CD8-positive, alpha-beta memory T cell (primary cell): Measurements from ENCODE around the gene SOX18. TPM values are rescaled to one million over a fixed set of nuclear protein-coding genes. Genes with fewer than 3 reads are reported as not detected.
A peak's percentile ranks its signal among the peaks of the same experiment; 100 is the strongest.

Source experiments
- CTCF ChIA-PET: fragments of 350-600 bp; sonication (Branson Sonifier 250); formaldehyde crosslinking; loops from one replicate; lab custom pipeline; 2021; ENCODE audit warnings: antibody characterized with exemption; lab: Charles Lee
- POLR2A ChIA-PET: fragments of 350-600 bp; sonication (Branson Sonifier 250); formaldehyde crosslinking; loops from one replicate; lab custom pipeline; 2021; ENCODE audit warnings: antibody characterized with exemption; lab: Charles Lee
- DNase-seq, 5 donors: peaks; one replicate each; pipeline versions ENCODE4 v3.0.0 to v3.0.0-alpha.2; 2020 to 2022; ENCODE audit warnings: mixed read lengths in 1 of 5
- H3K27ac ChIP-seq: one replicate; pipeline ENCODE4 v1.7.0; 2013; ENCODE audit warnings: low read depth, mild to moderate bottlenecking, low read length, moderate library complexity
- H3K27me3 ChIP-seq: 2 replicates; pipeline ENCODE4 v1.7.0; 2013; ENCODE audit warnings: low read length, mild to moderate bottlenecking; ENCODE audit not compliant: insufficient read depth, poor library complexity, severe bottlenecking
- H3K36me3 ChIP-seq: 2 replicates; pipeline ENCODE4 v1.7.0; 2013; ENCODE audit warnings: mild to moderate bottlenecking, low read length, moderate library complexity; ENCODE audit not compliant: insufficient read depth
- H3K4me1 ChIP-seq: 2 replicates; pipeline ENCODE4 v1.7.0; 2013; ENCODE audit warnings: mild to moderate bottlenecking, low read length, moderate library complexity; ENCODE audit not compliant: insufficient read depth
- H3K4me3 ChIP-seq: 2 replicates; pipeline ENCODE4 v1.7.0; 2013; ENCODE audit warnings: mild to moderate bottlenecking, low read length
- H3K9me3 ChIP-seq: 2 replicates; pipeline ENCODE4 v1.7.0; 2013; ENCODE audit warnings: mild to moderate bottlenecking, low read length
- H3K27ac Mint-ChIP-seq, 8 donors: one replicate each; pipeline ENCODE4 v1.8.0; 2020 to 2021; ENCODE audit warnings: mixed read lengths in 8 of 8, mild to moderate bottlenecking in 6 of 8, inconsistent platforms in 3 of 8, moderate library complexity in 3 of 8
- H3K27me3 Mint-ChIP-seq, 2 donors: one replicate each; pipeline ENCODE4 v1.8.0; 2020 to 2021; ENCODE audit warnings: mixed read lengths in 2 of 2, mild to moderate bottlenecking in 1 of 2, moderate library complexity in 1 of 2
- H3K36me3 Mint-ChIP-seq, 3 donors: one replicate each; pipeline ENCODE4 v1.8.0; 2020 to 2021; ENCODE audit warnings: mixed read lengths in 3 of 3, inconsistent platforms in 1 of 3, mild to moderate bottlenecking in 1 of 3
- H3K4me1 Mint-ChIP-seq, 3 donors: one replicate each; pipeline ENCODE4 v1.8.0; 2020 to 2021; ENCODE audit warnings: mixed read lengths in 3 of 3, inconsistent platforms in 1 of 3, mild to moderate bottlenecking in 1 of 3
- H3K4me3 Mint-ChIP-seq, 7 donors: one replicate each; pipeline ENCODE4 v1.8.0; 2020 to 2021; ENCODE audit warnings: mixed read lengths in 7 of 7, mild to moderate bottlenecking in 6 of 7, moderate library complexity in 4 of 7, inconsistent platforms in 2 of 7
- H3K9me3 Mint-ChIP-seq, 5 donors: one replicate each; pipeline ENCODE4 v1.8.0; 2020 to 2022; ENCODE audit warnings: mixed read lengths in 5 of 5, mild to moderate bottlenecking in 3 of 5, moderate library complexity in 2 of 5, inconsistent platforms in 1 of 5
- polyA plus RNA-seq: library from polyadenylated mRNA; unstranded; fragments of 300-500 nt; fragmentation: Illumina TruSeq; gene quantifications from one replicate; pipeline ENCODE4 v1.2.3, GENCODE V29; 2021
- total RNA-seq, 2 experiments: library from RNA; stranded (reverse); gene quantifications; one replicate each; pipeline ENCODE4 v1.2.3, GENCODE V29; 2021

The SOX18 gene
- total and polyA plus RNA-seq, 3 experiments from 2014 or later: not detected

DNA sequence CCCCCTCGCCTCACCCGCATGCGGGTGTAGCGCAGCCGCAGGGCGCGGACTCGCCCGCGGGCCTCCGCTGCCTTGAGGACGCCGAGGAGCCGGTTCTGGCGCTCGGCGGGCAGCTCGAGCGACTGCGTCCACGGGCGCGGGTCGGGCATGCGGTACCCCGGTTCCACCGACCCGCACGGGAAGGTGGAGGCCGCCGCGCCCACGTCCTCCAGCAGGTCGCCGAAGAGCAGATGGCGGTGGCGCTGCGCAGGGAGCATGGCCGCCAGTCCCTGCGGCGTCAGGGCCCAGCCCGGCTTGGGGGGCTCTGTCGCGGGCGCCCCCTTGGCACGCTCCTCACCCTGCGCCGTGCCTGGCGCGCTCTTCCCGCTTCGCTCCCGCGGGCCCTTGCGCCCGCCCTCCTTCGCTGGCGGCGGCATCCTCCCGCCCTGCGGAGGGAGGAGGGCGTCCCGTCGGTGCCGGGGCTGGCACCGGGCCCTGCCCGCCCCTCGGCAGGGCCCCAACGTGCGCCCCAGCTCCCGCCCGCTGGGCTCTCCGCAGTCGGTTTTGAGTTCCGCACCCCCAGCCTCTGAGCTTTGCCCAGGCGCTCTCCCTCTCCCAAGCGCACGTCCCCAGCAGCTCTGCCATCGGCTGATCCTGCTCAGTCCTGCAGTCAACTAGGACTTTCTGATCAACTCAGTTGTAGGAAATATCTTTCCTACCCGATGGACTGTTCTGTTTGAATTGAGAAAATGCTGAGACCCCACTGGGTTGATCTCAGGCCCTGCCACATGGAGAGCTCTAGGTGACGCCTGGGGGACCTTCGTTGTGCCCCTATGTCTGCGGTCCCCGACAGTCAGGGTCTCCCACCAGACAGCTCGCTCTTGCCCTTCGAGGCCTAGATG lies 34.6 kb upstream of the SOX18 start, which contains the start of gene LKAAEAR1:
LKAAEAR1 (minus strand) TSS at position 595 of the 881 bp plus-strand sequence; CDS start at position 416, 179 bp downstream.
- no peaks in the 10 kb centered on the region for H3K36me3 Mint-ChIP-seq
- H3K27me3 ChIP-seq: no peaks in the 10 kb centered on the region
- H3K9me3 ChIP-seq: no peaks in the 10 kb centered on the region
- H3K36me3 ChIP-seq: no peaks in the 10 kb centered on the region
- H3K9me3 Mint-ChIP-seq: peaks cover 0 to 5% (median 2%) of the 10 kb centered on the region in 5 donors
- H3K27ac ChIP-seq: no peak within 1 kb of the TSS
- H3K4me1 Mint-ChIP-seq: peaks cover 11 to 44% (median 26%) of the 10 kb centered on the region in 3 donors
- peaks cover 15% of the 10 kb centered on the region for H3K4me1 ChIP-seq
- peak within 1 kb of the TSS; percentile 83 to 92 (median 87) for H3K4me3 Mint-ChIP-seq
- peaks cover 3% of the 10 kb centered on the region in 2 donors for H3K27me3 Mint-ChIP-seq
- H3K27ac Mint-ChIP-seq: peak within 1 kb of the TSS in 6 of 8 donors; percentile 38 to 81 (median 74)
- CTCF ChIA-PET: interaction anchor here (0.6 to 6.8 kb wide), 12 partner anchors 15 to 282 kb away, joined by 3 to 71 read pairs (median 4); no protein-coding TSS in a partner anchor
- POLR2A ChIA-PET: interaction anchor here (1.3 to 1.5 kb wide), 2 partner anchors 18 to 46 kb away, joined by 4 to 5 read pairs; no protein-coding TSS in a partner anchor
- H3K4me3 ChIP-seq: peak within 1 kb of the TSS; percentile 20
- DNase-seq: no peak

GRCh38 chr20:64083378-64083803 lies 34.0 kb upstream of the SOX18 start:
- CTCF ChIA-PET: interaction anchor here (0.6 to 6.8 kb wide), 11 partner anchors 16 to 281 kb away, joined by 3 to 71 read pairs (median 4); no protein-coding TSS in a partner anchor

DNA sequence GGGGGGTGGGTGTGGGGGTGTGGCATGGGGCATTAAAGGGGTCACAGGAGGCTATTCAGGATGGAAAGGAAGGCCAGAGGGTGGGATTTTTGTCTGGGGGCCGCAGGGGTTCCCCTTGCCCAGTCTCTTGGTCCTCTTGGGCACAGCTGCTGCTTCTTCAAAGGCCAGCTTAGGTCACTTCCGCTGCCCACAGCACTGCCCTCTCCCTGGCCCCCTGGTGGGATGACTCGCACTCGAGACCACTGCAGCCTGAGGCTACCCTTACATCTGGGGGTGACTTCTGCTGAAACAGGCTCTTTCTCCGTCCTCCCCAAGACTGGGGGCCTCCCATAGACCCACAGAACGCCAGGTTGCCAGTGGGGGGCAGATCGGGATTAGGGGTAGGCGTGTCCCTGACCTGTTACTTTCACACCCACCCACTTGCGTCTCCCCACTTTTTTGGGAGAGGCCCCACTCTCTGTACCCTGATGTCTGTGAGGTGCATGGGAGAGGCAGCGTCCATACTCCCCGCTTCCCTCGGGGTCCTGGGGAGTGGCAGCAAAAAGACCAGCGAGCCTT lies 33.5 kb upstream of the SOX18 start:
- Histone ChIP-seq H3K27me3 (no peaks in the 10 kb centered on the region), H3K27ac (no peak overlapping the region), H3K36me3 (no peaks in the 10 kb centered on the region), H3K4me1 (peaks cover 18% of the 10 kb centered on the region), H3K9me3 (no peaks in the 10 kb centered on the region), H3K4me3 (peak overlapping the region; percentile 20)
- Mint-ChIP-seq H3K4me3 (peak overlapping the region; percentile 66 to 88 (median 77)), H3K9me3 (peaks cover 0 to 5% (median 2%) of the 10 kb centered on the region in 5 donors), H3K4me1 (peaks cover 12 to 52% (median 26%) of the 10 kb centered on the region in 3 donors), H3K36me3 (no peaks in the 10 kb centered on the region), H3K27me3 (peaks cover 3% of the 10 kb centered on the region in 2 donors), H3K27ac (peak overlapping the region in 3 of 8 donors; percentile 9 to 73 (median 27))
- ChIA-PET CTCF (interaction anchor here (1.0 to 6.8 kb wide), 7 partner anchors 17 to 121 kb away, joined by 3 to 71 read pairs (median 4); no protein-coding TSS in a partner anchor), POLR2A (interaction anchor here (1.3 to 1.5 kb wide), 2 partner anchors 17 to 45 kb away, joined by 4 to 5 read pairs; no protein-coding TSS in a partner anchor)
- no peak for DNase-seq

More at GRCh38 chr20:64083378-64083803, 34.0 kb upstream of the SOX18 start:
- DNase-seq: peak; percentile 52 to 76 (median 59)
- H3K27ac ChIP-seq: no peak overlapping the region
- H3K27me3 ChIP-seq: no peaks in the 10 kb centered on the region
- Mint-ChIP-seq H3K27ac (peak overlapping the region in 1 of 8 donors; percentile 73), H3K4me1 (peaks cover 11 to 50% (median 26%) of the 10 kb centered on the region in 3 donors), H3K9me3 (peaks cover 0 to 5% (median 2%) of the 10 kb centered on the region in 5 donors), H3K4me3 (peak overlapping the region; percentile 66 to 88 (median 77)), H3K36me3 (no peaks in the 10 kb centered on the region), H3K27me3 (peaks cover 3% of the 10 kb centered on the region in 2 donors)
- no peaks in the 10 kb centered on the region for H3K9me3 ChIP-seq
- peak overlapping the region; percentile 20 for H3K4me3 ChIP-seq
- H3K36me3 ChIP-seq: no peaks in the 10 kb centered on the region
- peaks cover 15% of the 10 kb centered on the region for H3K4me1 ChIP-seq
- POLR2A ChIA-PET: interaction anchor here (1.3 to 1.5 kb wide), 2 partner anchors 17 to 45 kb away, joined by 4 to 5 read pairs; no protein-coding TSS in a partner anchor

DNA sequence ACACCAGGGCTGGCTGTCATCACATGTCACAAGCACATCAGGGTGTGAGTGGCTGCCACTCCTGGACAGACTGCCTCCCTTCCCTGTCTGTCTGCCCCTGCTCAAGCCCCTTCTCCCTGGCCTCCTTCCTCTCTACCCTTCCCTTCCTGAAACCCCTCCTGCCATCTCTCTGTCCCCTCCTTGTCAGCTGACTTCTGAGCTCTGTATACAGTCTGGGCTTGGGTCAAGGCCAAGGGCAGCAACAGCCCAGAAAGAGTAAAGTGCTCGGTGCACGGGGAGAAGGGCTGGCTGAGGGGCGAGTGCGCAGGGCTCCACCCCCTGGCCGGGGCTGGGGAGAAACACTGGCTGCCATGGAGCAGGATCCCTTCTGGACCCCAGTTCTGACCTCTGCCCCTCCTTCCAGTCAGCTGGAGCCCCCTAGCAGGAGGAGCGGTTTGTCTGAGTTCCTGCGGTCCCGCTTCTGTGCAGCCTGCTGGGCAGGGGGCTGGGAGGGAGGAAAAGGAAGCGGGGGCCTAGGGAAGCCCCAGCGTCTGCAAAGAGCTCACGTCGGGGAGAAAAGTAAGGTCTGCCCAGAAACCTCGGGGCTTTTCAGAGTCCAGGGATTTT lies 32.8 kb upstream of the SOX18 start:
- Mint-ChIP-seq H3K27ac (peak overlapping the region in 4 of 8 donors; percentile 78 to 91 (median 83)), H3K4me1 (peaks cover 16 to 59% (median 30%) of the 10 kb centered on the region in 3 donors), H3K4me3 (peak overlapping the region; percentile 47 to 88 (median 72)), H3K36me3 (peaks cover 0 to 1% (median 0%) of the 10 kb centered on the region in 3 donors), H3K27me3 (peaks cover 3% of the 10 kb centered on the region in 2 donors), H3K9me3 (peaks cover 0 to 2% (median 0%) of the 10 kb centered on the region in 5 donors)
- H3K27ac ChIP-seq: no peak overlapping the region
- H3K9me3 ChIP-seq: no peaks in the 10 kb centered on the region
- H3K4me1 ChIP-seq: peaks cover 25% of the 10 kb centered on the region
- CTCF ChIA-PET: interaction anchor here (1.0 to 6.8 kb wide), 4 partner anchors 20 to 120 kb away, joined by 3 to 71 read pairs (median 24); no protein-coding TSS in a partner anchor
- H3K36me3 ChIP-seq: no peaks in the 10 kb centered on the region
- no peak overlapping the region for H3K4me3 ChIP-seq
- DNase-seq: no peak
- no peaks in the 10 kb centered on the region for H3K27me3 ChIP-seq
- POLR2A ChIA-PET: no interaction called here

DNA sequence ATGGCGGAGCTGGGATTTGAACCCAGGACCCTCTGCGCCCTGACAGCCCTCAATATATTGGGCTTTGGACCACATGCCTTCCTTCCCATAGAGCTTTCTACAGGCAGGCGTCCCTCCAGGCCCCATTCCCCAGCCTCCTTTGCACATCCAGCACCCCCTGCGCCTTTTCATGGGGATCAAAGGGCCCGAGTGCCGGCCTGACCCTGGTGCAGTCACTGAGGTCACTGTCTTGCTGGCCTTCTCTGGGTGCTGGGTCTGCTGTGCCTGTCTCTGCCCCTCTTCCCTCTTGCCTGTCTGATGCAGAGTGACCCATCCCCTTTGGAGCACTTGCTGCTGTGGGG lies 32.2 kb upstream of the SOX18 start:
- H3K9me3 Mint-ChIP-seq: no peaks in the 10 kb centered on the region
- peak overlapping the region in 6 of 8 donors; percentile 63 to 91 (median 78) for H3K27ac Mint-ChIP-seq
- ChIA-PET POLR2A (no interaction called here), CTCF (interaction anchor here (0.8 to 6.8 kb wide), 3 partner anchors 16 to 42 kb away, joined by 4 to 71 read pairs (median 34); no protein-coding TSS in a partner anchor)
- no peak for DNase-seq
- peaks cover 0 to 1% (median 0%) of the 10 kb centered on the region in 3 donors for H3K36me3 Mint-ChIP-seq
- H3K4me1 Mint-ChIP-seq: peaks cover 16 to 63% (median 30%) of the 10 kb centered on the region in 3 donors
- peaks cover 31% of the 10 kb centered on the region for H3K4me1 ChIP-seq
- peak overlapping the region; percentile 12 to 88 (median 70) for H3K4me3 Mint-ChIP-seq
- H3K27me3 ChIP-seq: no peaks in the 10 kb centered on the region
- peaks cover 2 to 3% of the 10 kb centered on the region in 2 donors for H3K27me3 Mint-ChIP-seq
- no peaks in the 10 kb centered on the region for H3K36me3 ChIP-seq
- H3K4me3 ChIP-seq: no peak overlapping the region
- H3K27ac ChIP-seq: no peak overlapping the region
- H3K9me3 ChIP-seq: no peaks in the 10 kb centered on the region

DNA sequence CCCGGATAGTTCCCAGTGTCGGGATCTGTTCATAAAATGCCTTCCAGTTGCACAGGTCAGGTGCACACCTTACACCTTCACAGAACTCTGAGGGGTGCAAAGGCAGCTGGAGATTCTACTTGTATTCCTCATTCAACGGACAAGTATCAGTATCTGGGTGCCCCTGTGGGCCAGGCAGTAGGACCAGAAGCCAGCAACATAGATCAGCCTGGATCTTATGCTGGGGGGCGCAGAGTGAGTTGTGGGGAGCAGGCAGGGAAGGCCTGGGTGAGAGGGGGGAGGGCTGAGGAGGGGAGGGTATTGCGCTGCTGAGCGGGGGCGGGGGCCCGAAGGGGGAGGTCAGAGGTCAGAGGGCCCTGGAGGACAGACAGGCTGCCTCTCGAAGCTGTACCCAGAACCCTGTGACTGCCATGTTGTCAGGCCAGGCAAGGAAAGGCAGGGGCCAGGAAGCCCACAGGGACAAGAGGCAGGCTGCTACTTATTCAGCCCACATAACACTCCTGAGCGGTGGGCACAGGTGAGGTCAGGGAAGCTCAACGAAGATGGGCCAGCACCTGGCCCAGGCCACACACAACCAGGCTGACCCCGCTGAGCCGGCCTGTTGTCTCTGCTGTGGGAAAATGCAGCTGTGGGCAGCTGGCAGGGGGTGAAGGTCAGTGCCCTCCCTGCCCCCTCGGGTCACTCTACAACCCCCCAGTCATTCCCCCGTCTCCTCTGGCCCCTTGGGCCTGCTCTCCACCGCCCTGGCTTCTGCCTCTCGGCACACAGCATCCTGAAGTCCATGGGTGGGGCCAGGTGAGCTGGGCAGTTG lies 31.6 kb upstream of the SOX18 start:
- H3K36me3 ChIP-seq: no peaks in the 10 kb centered on the region
- peak overlapping the region; percentile 74 to 88 (median 80) for H3K4me3 Mint-ChIP-seq
- peak overlapping the region; percentile 56 to 92 (median 88) for H3K27ac Mint-ChIP-seq
- H3K36me3 Mint-ChIP-seq: peaks cover 0 to 3% (median 0%) of the 10 kb centered on the region in 3 donors
- H3K27me3 Mint-ChIP-seq: peaks cover 2 to 3% of the 10 kb centered on the region in 2 donors
- peaks cover 36% of the 10 kb centered on the region for H3K4me1 ChIP-seq
- CTCF ChIA-PET: interaction anchor here (0.8 to 6.8 kb wide), 4 partner anchors 15 to 584 kb away, joined by 4 to 71 read pairs (median 20); no protein-coding TSS in a partner anchor
- H3K27me3 ChIP-seq: no peaks in the 10 kb centered on the region
- peaks cover 16 to 69% (median 30%) of the 10 kb centered on the region in 3 donors for H3K4me1 Mint-ChIP-seq
- no peak overlapping the region for H3K4me3 ChIP-seq
- POLR2A ChIA-PET: no interaction called here
- H3K9me3 ChIP-seq: no peaks in the 10 kb centered on the region
- no peak overlapping the region for H3K27ac ChIP-seq
- DNase-seq: no peak
- no peaks in the 10 kb centered on the region for H3K9me3 Mint-ChIP-seq
